OCI-LY7 (cell line): ENCODE measurements around the gene SLC8B1. TPM values are rescaled to one million over a fixed set of nuclear protein-coding genes. Genes with fewer than 3 reads are reported as not detected.
A peak's percentile ranks its signal among the peaks of the same experiment; 100 is the strongest.

ENCODE experiments used
- BruUV-seq: library from RNA; stranded (reverse); fragments of 400-500 nt; replicated peaks from 2 replicates; lab custom pipeline; 2021; lab: Mats Ljungman, UMichigan
- CTCF ChIA-PET: fragments of 300-600 bp; sonication (Branson Sonifier 250); formaldehyde crosslinking; loops from one replicate; lab custom pipeline; 2022; ENCODE audit warnings: antibody characterized with exemption; ENCODE audit not compliant: unreplicated experiment; lab: Charles Lee
- POLR2A ChIA-PET: fragments of 300-600 bp; sonication (Branson Sonifier 250); formaldehyde crosslinking; loops from one replicate; lab custom pipeline; 2022; ENCODE audit warnings: antibody characterized with exemption; lab: Charles Lee
- DNase-seq: peaks from one replicate; pipeline ENCODE4 v3.0.0-alpha.2; 2015; ENCODE audit warnings: low spot score
- H2AFZ ChIP-seq: fragments of 200-600 bp; sonication (generic), shearing (Covaris generic); 2 replicates; pipeline ENCODE4 v1.6.1; 2014; ENCODE audit warnings: mild to moderate bottlenecking, antibody characterized with exemption, low read length, moderate library complexity
- H3K27ac ChIP-seq: fragments of 200-600 bp; sonication (generic); 2 replicates; pipeline ENCODE4 v1.5.1; 2014; ENCODE audit warnings: mixed run types, low read depth, mild to moderate bottlenecking, moderate library complexity, low read length, inconsistent platforms; ENCODE audit not compliant: poor library complexity, severe bottlenecking
- H3K36me3 ChIP-seq: fragments of 200-600 bp; sonication (generic); 2 replicates; pipeline ENCODE4 v1.6.1; 2014; ENCODE audit warnings: mild to moderate bottlenecking, antibody characterized with exemption, low read length, moderate library complexity, mixed read lengths; ENCODE audit not compliant: insufficient read depth
- H3K4me1 ChIP-seq: fragments of 200-600 bp; sonication (generic); 2 replicates; pipeline ENCODE4 v1.5.1; 2014; ENCODE audit warnings: mild to moderate bottlenecking, low read length; ENCODE audit not compliant: insufficient read depth, poor library complexity, severe bottlenecking
- H3K4me2 ChIP-seq: fragments of 200-600 bp; sonication (generic); 2 replicates; pipeline ENCODE4 v1.6.1; 2014; ENCODE audit warnings: mild to moderate bottlenecking, low read length
- H3K4me3 ChIP-seq: fragments of 200-600 bp; sonication (generic); 2 replicates; pipeline ENCODE4 v1.5.1; 2014; ENCODE audit warnings: mild to moderate bottlenecking, low read depth, low read length; ENCODE audit not compliant: poor library complexity, severe bottlenecking
- H3K79me2 ChIP-seq: fragments of 200-600 bp; sonication (generic); 2 replicates; pipeline ENCODE4 v1.6.1; 2016; ENCODE audit warnings: low read depth, mild to moderate bottlenecking, low read length, moderate library complexity, mixed read lengths; ENCODE audit not compliant: insufficient read depth
- H3K9me2 ChIP-seq: fragments of 200-600 bp; sonication (generic); 2 replicates; pipeline ENCODE4 v1.6.1; 2016; ENCODE audit warnings: mild to moderate bottlenecking, low read length, mixed read lengths; ENCODE audit not compliant: insufficient read depth
- H3K9me3 ChIP-seq: fragments of 200-600 bp; sonication (generic); 2 replicates; pipeline ENCODE4 v1.6.1; 2014; ENCODE audit warnings: mild to moderate bottlenecking, mixed run types, low read length, mixed read lengths
- H4K20me1 ChIP-seq: fragments of 200-600 bp; sonication (generic); 2 replicates; pipeline ENCODE4 v1.6.1; 2014; ENCODE audit warnings: mild to moderate bottlenecking, antibody characterized with exemption, low read length, moderate library complexity, mixed read lengths; ENCODE audit not compliant: insufficient read depth
- CTCF ChIP-seq: fragments of 200-600 bp; sonication (generic); conservative IDR thresholded peaks from 2 replicates; pipeline ENCODE4 v1.5.1; 2014; ENCODE audit warnings: mild to moderate bottlenecking, antibody characterized with exemption, low read length, moderate library complexity, mixed read lengths
- EZH2phosphoT487 ChIP-seq: fragments of 200-600 bp; sonication (generic); IDR thresholded peaks from 2 replicates; pipeline ENCODE4 v1.6.1; 2018; ENCODE audit warnings: low read depth, borderline replicate concordance, mild to moderate bottlenecking, mixed run types, antibody characterized with exemption, low read length, moderate library complexity, mixed read lengths
- intact Hi-C: fragments of 100-400 bp; cut with micrococcal nuclease; formaldehyde crosslinking; loops from one replicate; pipeline ENCODE4 v1.10.0; 2022; ENCODE audit not compliant: unreplicated experiment
- total RNA-seq, 2 experiments: library from RNA; depleted of rRNA in 1 of 2; stranded (reverse); fragments of >200 nt in 1 of 2; shearing (Covaris generic) in 1 of 2; gene quantifications; 2 replicates each; pipeline ENCODE4 v1.2.3, GENCODE V29; 2014 to 2022

The SLC8B1 gene
- total RNA-seq, 2 experiments from 2014 or later: 47.1 to 57.2 TPM

GRCh38 chr12:113316155-113316554, 18.8 kb downstream of the SLC8B1 start:
- CTCF ChIA-PET: no interaction called here
- H3K4me2 ChIP-seq: no peak overlapping the region
- peaks cover 21% of the 10 kb centered on the region for H3K4me1 ChIP-seq
- POLR2A ChIA-PET: no interaction called here
- H3K36me3 ChIP-seq: peaks cover 97% of the 10 kb centered on the region
- no peak for DNase-seq
- H3K9me2 ChIP-seq: no peaks in the 10 kb centered on the region
- intact Hi-C loops: no loop called here
- TF ChIP-seq CTCF: peak; percentile 65
- TF ChIP-seq EZH2phosphoT487: no peak
- no TSS peak for BruUV-seq
- no peaks in the 10 kb centered on the region for H4K20me1 ChIP-seq
- H3K9me3 ChIP-seq: no peaks in the 10 kb centered on the region
- H3K79me2 ChIP-seq: no peaks in the 10 kb centered on the region
- H3K4me3 ChIP-seq: no peak overlapping the region
- no peak overlapping the region for H2AFZ ChIP-seq
- no peak overlapping the region for H3K27ac ChIP-seq

- no peaks in the 10 kb centered on the region for H3K79me2 ChIP-seq
- POLR2A ChIA-PET: no interaction called here
- H3K4me3 ChIP-seq: no peak overlapping the region
- intact Hi-C loops: no loop called here
- TF ChIP-seq EZH2phosphoT487: no peak
- no peak for TF ChIP-seq CTCF
- peaks cover 97% of the 10 kb centered on the region for H3K36me3 ChIP-seq
- H3K27ac ChIP-seq: no peak overlapping the region
- BruUV-seq: no TSS peak
- H3K9me3 ChIP-seq: no peaks in the 10 kb centered on the region
- CTCF ChIA-PET: no interaction called here
- H3K9me2 ChIP-seq: no peaks in the 10 kb centered on the region
- no peak for DNase-seq
- no peak overlapping the region for H2AFZ ChIP-seq
- peaks cover 21% of the 10 kb centered on the region for H3K4me1 ChIP-seq
- H3K4me2 ChIP-seq: no peak overlapping the region
- H4K20me1 ChIP-seq: no peaks in the 10 kb centered on the region
These were observed 19.6 kb downstream of the SLC8B1 start for GRCh38 chr12:113315358-113315757.

- Histone ChIP-seq H3K4me1 (peaks cover 21% of the 10 kb centered on the region), H2AFZ (no peak overlapping the region), H3K9me3 (no peaks in the 10 kb centered on the region), H3K36me3 (peaks cover 97% of the 10 kb centered on the region), H3K4me3 (no peak overlapping the region), H3K27ac (no peak overlapping the region), H4K20me1 (no peaks in the 10 kb centered on the region), H3K79me2 (no peaks in the 10 kb centered on the region), H3K4me2 (no peak overlapping the region), H3K9me2 (no peaks in the 10 kb centered on the region)
- ChIA-PET CTCF (no interaction called here), POLR2A (no interaction called here)
- BruUV-seq: no TSS peak
- TF ChIP-seq EZH2phosphoT487 (no peak), CTCF (no peak)
- DNase-seq: no peak
- intact Hi-C loops: loop anchor here (5.0 kb wide), 1 partner anchor 117 kb away; no protein-coding TSS in a partner anchor
These were observed 20.8 kb downstream of the SLC8B1 start for GRCh38 chr12:113314121-113314529.
